ENCODE measurements around the gene KLHL20. TPM values are rescaled to one million over a fixed set of nuclear protein-coding genes. Genes with fewer than 3 reads are reported as not detected.
"Not testable (repeated sequence)": the region's sequence is repeated elsewhere in the genome, so short reads cannot be mapped to it uniquely, and the experiment has no call there.

The KLHL20 gene
- total RNA-seq, 2 donors from 2014 or later, result 14.3 to 15.8 TPM

GRCh38 chr1:173779936-173780335, 65.2 kb downstream of the KLHL20 start:
- H3K9me3 ChIP-seq, result peaks cover 0 to 5% (median 0%) of the 10 kb centered on the region in 3 donors
- no peak for DNase-seq
- H3K4me3 ChIP-seq, result no peak overlapping the region
- H3K27ac ChIP-seq, result no peak overlapping the region
- WGBS, 2 donors, result 97% methylated on average over 4 of the region's 4 CpGs
- intact Hi-C loops (cut with DNase I), result no loop called here
- no peak for ATAC-seq
- no peaks in the 10 kb centered on the region for H3K4me1 ChIP-seq
- H3K36me3 ChIP-seq (replicated peaks in 1 of 2; ENCODE audit: insufficient read depth in 1 of 2, low read depth in 2 of 2), result peaks cover 13 to 31% of the 10 kb centered on the region in 2 donors
- no peaks in the 10 kb centered on the region for H3K27me3 ChIP-seq
- TF ChIP-seq POLR2A (IDR thresholded peaks at IDR 0.05) (no peak), CTCF (IDR thresholded peaks at IDR 0.05) (no peak)

DNA sequence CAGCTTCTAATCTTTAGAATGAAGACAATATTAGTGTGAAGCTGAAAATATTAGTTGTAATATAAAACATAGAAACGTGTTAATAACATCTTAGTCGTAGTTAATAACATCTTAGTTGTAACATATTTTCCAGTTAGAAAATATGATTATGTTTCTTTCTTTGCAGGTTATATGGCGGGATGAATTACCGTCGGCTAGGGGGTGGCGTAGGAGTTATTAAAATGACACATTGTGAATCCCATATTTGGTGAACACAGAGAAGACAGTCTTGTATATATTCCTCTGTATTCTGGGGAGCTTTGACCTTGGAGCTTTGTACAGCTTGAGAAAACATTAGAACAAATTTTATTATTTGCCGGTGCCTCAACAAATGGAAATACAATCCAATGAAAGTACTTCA, 70.2 kb downstream of the KLHL20 start:
- TF ChIP-seq CTCF (IDR thresholded peaks at IDR 0.05), result no peak
- TF ChIP-seq POLR2A (IDR thresholded peaks at IDR 0.05), result no peak
- Histone ChIP-seq H3K9me3 (no peaks in the 10 kb centered on the region), H3K4me1 (no peaks in the 10 kb centered on the region), H3K27me3 (no peaks in the 10 kb centered on the region), H3K36me3 (replicated peaks in 1 of 2; ENCODE audit: insufficient read depth in 1 of 2, low read depth in 2 of 2) (peaks cover 7 to 27% of the 10 kb centered on the region in 2 donors), H3K4me3 (no peak overlapping the region), H3K27ac (no peak overlapping the region)
- no peak for ATAC-seq
- intact Hi-C loops (cut with DNase I), result no loop called here
- 93 to 94% methylated on average over 7 of the region's 7 CpGs for WGBS, 2 donors
- no peak for DNase-seq

DNA sequence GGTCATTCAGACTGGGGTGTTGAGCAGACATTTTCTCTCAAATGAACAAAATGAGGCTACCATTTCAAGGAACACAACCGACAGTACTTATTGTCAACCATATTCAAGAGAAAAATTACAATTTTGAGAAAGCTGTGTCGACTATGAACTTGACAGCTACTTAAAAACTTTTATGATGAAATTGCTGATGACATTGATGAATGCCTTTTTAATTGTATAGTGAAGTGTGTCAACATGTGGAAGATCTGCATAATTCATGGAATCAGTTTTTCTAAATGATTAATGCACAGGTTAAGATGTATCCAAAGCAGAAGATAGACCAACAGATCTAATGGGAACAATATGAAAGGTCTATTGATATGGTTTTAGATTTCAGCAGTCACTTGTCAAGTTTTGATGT, 75.1 kb downstream of the KLHL20 start:
- H3K36me3 ChIP-seq (replicated peaks in 1 of 2; ENCODE audit: insufficient read depth in 1 of 2, low read depth in 2 of 2), result peaks cover 0 to 8% of the 10 kb centered on the region in 2 donors
- no peaks in the 10 kb centered on the region for H3K9me3 ChIP-seq
- no peak for DNase-seq
- H3K4me3 ChIP-seq, result no peak overlapping the region
- ATAC-seq, result no peak
- H3K27ac ChIP-seq, result no peak overlapping the region
- intact Hi-C loops (cut with DNase I), result no loop called here
- TF ChIP-seq POLR2A (IDR thresholded peaks at IDR 0.05) (no peak), CTCF (IDR thresholded peaks at IDR 0.05) (no peak)
- H3K27me3 ChIP-seq, result no peaks in the 10 kb centered on the region
- 86 to 96% methylated on average over 2 of the region's 2 CpGs for WGBS, 2 donors
- no peaks in the 10 kb centered on the region for H3K4me1 ChIP-seq

GRCh38 chr1:173798078-173798477, 83.3 kb downstream of the KLHL20 start:
- ATAC-seq, result no peak
- Histone ChIP-seq H3K27ac (no peak overlapping the region), H3K36me3 (replicated peaks in 1 of 2; ENCODE audit: insufficient read depth in 1 of 2, low read depth in 2 of 2) (no peaks in the 10 kb centered on the region), H3K4me1 (no peaks in the 10 kb centered on the region), H3K4me3 (no peak overlapping the region), H3K9me3 (no peaks in the 10 kb centered on the region), H3K27me3 (no peaks in the 10 kb centered on the region)
- no peak for DNase-seq
- intact Hi-C loops (cut with DNase I), result no loop called here
- no peak for TF ChIP-seq CTCF (IDR thresholded peaks at IDR 0.05)
- no peak for TF ChIP-seq POLR2A (IDR thresholded peaks at IDR 0.05)

GRCh38 chr1:173799995-173800394, 85.2 kb downstream of the KLHL20 start:
- H3K4me1 ChIP-seq; H3K27me3 ChIP-seq; ATAC-seq; H3K36me3 ChIP-seq (replicated peaks in 1 of 2; ENCODE audit: insufficient read depth in 1 of 2, low read depth in 2 of 2); H3K27ac ChIP-seq; H3K4me3 ChIP-seq; intact Hi-C loops (cut with DNase I); H3K9me3 ChIP-seq; DNase-seq: not testable (repeated sequence)
- 90 to 92% methylated on average over 1 of the region's 1 CpG for WGBS, 2 donors

All from body of pancreas (tissue), 4 donors.